Measurements from ENCODE around the gene CTTN.

The CTTN gene

DNA sequence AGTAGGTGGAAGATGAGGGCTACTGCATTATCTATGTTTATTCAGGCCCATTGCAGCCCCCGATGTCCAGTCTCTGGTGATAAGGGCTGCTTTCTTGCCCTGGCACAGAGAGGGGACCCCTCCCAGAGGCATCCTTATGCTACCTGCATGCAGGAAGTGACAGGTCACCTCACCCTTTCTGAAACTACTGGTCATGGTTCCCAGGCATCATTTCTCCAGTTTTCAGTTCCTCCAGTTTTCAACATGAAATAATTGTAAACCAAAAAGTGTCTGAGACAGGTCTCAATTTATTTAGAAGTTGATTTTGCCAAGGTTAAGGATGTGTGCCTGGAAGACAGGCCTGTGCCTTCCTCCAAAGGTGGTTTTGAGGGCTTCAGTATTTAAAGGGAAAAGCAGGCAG lies 57.0 kb downstream of the CTTN start:
- DNase-seq (ENCODE audit: low read depth), result no peak

DNA sequence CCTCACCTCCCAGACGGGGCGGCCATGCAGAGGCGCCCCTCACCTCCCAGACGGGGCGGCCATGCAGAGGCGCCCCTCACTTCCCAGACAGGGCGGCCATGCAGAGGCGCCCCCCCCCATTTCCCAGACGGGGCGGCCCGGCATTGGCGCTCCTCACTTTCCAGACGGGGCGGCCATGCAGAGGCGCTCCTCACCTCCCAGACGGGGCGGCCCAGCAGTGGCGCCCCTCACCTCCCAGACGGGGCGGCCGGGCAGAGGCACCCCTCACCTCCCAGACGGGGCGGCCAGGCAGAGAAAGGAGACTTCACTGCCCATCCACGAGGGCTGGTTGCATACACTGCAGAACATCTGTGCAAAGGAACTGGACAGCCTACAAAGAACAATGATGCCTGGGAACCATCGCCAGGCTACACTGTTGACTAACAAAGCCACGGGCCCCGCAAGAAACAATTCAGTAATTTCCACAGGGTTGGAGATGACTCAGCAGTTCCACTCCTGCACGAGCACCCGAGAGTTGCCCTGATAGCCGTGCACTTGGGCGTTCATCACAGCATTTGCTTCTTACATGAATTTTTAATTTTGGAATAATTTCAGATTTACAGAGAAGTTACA lies 58.7 kb downstream of the CTTN start:
- no peak for DNase-seq (ENCODE audit: low read depth)

DNA sequence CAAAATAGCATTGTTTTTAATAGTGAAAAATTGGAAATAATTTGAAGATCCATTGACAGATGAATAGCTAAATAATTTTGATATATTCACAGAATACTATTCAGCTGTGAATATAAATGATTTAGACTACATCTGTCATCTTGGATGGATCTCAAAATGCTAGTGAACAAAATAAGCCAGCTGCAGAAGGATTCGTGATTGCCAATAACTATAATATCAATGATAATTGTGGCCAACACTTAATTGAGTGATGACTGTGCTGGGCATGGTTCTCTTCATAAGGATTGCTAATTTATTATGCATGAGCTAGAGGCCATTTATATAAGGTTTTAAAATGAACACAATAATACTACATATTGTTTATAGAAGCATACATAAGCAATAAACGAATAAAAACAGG lies 60.4 kb downstream of the CTTN start:
- DNase-seq (ENCODE audit: low read depth), result no peak

DNA sequence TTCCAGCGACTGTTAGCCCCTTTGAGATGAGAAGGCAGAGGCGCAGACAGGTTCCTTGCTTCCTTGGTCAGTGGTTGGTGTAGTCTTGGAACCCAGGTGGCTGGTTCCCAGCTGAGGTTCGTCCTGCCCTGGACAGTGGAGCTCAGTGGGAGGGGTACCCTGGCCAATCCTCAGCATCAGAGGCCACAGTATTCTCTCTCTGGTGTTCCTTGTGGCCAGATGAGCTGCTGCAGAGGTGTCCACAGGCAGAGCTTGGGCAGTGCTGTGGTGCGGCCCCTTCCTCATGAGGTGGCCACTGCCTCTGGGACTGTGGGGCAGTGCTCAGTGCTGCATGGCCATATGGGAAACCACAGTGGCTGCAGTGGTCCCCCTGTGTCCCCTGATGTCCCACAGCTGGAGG lies 61.8 kb downstream of the CTTN start:
- DNase-seq (ENCODE audit: low read depth), result no peak

DNA sequence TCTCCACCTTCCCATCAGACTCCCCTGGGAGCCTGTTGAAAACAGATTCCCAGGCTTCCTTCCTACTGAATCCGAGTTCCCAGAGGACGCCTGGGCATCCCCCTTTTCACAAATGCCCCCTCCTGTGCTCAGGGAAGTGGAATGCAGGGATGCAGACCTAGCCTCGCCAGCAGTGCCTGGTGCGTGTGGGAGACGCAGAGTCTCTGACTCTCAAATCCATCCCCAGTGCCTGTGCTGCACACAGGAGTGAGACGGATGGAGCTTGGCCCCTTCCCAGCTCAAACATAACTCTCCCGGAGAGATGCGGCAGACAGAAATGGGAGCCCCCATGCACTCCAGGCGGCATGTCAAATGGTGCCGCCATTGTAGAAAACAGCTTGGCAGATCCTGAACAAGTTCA lies 62.6 kb downstream of the CTTN start:
- no peak for DNase-seq (ENCODE audit: low read depth)

DNA sequence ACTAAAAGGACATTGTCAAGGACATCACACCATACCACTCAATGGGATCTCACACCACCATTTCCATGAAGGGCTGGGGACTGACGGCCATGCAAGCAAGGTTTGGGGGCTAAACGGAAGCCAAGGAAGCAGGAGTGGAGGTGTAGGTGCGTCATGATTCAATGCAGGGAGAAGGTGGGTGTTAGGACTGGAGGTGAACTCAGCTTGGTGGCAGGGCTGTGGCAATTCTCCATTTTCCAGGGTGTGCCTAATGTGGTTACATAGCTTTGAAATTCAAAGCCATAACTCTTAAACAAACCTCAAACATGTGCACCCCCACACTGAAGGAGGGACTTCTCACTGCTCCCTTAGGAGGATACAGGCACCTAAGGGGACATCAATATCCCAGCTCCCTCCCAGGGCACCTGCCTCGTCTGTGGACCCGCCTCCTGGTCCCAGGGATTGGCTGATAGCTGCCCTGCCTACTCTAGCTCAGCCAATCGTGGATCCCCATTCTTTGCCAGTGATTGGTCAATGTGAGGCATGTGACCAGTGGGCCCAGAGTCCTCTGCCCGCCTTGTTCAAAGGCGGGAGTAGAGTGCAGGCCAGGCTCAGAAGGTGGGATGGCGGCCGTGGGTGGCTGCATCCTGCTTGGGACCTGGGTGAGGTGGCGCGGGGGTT lies 64.6 kb downstream of the CTTN start:
- no peak for DNase-seq (ENCODE audit: low read depth)

DNA sequence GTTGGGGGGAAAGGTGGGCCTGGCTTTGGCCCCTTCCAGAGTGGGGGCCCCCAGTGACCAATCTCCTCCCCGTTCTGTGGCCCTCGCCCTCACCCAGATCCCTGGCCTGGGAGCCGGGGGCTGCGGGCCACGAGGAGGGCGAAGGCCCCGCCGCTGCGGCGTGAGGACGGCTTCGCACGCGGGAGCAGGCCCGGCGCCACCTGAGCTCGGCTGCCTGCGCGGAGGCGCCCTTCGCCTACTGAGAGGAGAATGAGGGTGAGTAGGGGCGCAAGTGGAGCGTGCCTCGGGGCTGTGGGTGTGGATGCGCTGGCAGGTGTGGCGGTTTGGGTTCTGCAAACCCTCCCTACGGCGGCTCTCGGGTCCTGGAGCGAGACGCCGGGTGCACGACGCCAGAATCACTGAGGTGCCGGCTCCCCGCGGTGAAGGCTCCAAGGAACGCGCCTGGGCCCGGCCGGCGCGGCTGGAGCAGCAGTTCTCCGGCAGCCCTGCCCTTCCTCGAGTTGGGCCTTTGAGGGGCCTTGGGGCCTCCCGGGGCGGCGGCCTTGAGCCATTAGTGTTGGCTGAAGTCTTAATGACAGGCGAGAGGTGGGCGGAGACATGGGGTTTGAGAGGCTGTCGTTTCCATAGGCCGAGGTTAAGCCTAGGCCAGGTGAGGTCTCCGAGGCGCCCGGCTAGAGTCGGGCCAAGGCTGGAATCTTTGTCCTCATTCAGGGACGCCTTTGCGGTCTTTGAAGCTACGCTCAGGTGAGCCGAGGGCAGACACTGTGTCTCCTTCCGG lies 65.3 kb downstream of the CTTN start:
- no peak for DNase-seq (ENCODE audit: low read depth)

DNA sequence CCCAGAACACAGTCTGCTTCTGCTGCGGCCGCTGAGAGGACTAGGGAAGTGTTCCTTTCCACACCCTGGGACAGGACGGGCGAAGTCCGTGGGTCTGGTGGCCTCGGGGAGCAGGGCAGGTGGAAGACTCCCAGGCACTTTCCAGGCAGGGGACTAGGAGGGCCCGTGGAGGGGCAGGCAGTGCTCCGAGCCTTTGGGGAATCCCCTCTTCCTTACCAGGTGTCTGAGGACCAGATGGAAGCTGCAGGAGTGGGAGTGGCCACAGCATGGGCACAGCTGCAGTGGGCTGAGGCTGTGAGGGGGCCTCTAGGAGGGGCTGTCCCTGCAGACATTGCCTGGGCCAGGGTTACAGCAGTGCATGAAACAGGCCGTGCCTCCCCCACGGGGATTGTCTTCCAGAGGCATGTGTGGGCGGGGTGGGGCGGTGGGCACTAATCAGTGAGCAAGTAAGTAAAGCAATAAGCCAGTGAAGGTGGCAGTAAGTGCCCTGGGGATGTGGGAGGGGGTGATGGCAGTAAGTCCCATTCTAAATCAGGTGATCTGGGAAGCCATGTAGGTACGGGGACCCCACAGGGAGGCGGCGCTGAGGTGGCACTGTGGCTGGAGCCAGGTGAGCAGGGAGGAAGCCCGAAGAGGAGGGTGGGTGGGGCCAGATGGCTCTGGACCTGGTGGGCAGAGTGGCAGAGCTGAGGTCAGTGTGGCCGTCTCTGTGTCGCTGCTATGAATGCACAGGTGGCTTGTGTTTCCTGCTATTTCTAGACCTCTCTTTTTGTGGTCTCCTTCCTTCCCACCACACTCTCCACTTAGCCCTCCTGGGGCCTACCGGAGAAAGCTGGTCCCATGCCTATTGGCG lies 66.4 kb downstream of the CTTN start:
- DNase-seq (ENCODE audit: low read depth), result no peak

DNA sequence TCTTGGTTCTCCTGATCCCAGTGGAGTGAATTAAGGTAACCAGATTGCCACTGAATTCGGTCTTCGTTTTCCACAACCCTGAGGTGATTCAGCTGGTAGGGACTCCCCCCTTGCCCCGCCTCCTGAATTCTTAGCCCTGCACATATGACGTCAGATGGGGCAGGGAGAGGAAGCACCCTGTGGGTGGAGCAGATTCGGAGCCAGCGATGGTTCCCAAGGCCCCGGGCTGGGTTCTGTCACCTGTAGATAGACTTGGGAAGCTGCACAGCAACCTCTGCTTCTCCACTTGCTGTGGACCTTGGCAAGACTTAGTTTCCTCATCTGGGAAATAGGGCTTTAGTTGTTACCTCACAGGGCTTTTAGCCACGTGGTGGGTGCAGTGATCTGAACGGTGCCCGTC lies 67.8 kb downstream of the CTTN start:
- DNase-seq (ENCODE audit: low read depth), result no peak

DNA sequence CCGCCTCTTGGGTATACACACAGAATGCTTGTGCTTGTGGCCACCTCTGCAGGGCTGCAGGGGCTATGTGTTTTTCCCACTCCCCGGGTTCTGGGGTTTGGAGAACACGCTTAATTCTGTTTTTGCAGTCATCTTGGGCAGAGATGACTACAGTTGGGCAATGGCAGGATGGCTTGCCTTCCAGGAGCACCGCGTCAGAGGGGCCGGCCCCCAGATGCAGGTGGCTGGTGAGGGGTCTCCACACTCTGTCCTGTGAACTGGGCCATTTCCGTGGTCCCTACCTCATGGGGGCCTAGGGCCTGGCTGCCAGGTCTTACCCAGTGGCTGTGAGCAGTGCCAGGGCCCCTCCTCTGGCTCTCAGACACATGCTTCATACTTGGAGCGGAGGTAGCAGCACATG lies 68.3 kb downstream of the CTTN start:
- DNase-seq (ENCODE audit: low read depth), result no peak

DNA sequence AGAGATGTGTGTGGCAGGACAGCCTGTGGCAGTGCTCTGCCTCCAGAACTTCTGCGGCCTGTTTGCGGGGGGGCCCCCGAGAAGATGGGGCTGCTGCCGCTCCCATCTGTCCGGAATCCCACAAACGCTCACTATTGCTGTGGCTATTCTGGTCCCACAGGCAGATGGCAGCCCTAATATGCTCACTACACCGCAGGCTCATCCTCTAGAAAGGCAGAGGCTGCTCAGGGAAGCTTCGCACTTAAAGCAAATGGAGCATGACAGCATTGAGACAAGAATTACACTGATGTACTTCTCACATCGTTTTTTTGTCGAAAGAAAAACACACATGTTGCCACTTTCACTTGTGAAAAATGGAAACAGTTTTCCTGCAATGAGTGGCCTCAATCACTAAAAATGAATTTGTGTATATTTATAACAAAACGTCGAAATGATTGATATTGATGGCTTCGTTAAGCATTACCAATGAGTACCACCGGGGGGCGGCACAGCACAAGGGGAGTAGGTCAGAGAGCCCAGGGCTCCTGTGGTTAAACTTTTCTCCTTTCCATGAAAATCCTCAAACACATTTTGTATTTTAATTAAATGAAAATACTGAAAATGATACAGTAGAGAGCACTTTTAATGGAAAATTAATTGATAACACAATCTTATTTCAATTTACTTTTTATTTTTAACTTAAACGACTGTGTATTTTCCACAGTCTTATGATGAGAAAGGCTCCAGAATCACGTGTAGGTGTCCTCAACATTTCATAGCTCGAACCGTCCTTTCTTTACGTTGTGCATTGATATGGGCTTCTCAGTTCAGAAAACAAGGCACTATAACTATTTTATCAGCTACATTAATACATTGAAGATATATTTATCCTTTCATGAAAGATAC lies 69.1 kb downstream of the CTTN start:
- no peak for DNase-seq (ENCODE audit: low read depth)

DNA sequence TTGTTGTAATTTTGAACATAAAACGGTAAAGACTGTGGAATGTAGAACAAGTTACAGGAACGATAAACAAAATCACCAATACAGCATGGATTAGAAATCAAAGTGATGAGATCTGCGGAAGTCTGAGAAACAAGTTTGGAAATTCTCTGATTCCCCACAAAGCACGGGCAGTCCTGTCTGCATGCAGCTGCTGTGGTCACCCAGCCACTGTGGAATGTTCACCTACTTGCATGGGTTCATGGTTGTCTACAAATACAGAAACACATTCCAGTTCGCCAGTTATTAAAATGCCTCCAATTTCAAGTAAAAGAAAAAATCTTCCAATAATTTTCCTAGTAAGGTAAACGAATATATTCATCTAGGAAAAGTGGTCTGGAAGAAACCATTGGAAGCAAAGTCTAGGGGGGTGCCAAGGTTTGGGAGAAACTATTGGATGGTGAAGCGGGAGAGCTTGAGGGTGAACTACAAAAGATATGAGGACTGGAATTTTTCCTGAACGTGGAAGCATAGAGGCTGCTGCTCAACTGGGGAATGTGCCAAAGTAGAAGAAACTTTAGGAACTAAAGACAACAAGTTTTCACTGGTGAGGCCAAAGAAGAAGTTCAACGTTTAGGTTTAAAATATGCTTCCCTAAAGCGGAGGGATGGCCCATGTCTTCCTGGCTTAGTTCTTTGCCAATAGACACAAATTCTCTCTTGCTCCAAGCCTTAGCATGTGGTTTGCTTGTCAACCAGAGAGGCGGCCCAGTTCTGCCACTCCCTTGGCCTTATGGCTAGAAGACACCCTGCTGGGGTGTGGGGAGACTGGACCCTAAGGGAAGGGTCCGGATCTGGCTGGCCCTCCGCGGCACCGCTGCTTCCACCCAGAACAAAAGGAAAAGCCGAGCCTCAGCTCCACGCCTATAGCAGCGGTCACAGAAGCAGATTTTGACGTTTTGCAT lies 70.2 kb downstream of the CTTN start:
- DNase-seq (ENCODE audit: low read depth), result no peak

DNA sequence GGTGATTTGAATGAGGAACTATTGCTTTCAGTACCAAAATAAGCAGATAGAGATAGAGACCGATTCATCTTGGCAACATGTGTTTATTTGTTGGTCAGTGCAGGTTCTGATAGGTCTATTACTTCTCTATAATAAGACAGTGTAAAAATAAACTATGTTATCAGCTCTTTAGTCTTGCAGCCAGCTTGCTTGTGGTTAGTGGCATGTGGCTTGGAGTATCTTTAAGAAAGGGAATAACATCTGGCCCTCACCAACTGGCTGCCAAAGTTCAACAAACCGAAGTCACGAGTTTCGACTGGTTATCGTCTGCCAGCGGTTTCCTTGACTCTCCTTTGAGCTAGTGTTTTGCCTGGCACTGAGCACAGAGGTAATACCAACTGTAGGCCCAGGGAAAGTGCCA lies 71.8 kb downstream of the CTTN start:
- no peak for DNase-seq (ENCODE audit: low read depth)

DNA sequence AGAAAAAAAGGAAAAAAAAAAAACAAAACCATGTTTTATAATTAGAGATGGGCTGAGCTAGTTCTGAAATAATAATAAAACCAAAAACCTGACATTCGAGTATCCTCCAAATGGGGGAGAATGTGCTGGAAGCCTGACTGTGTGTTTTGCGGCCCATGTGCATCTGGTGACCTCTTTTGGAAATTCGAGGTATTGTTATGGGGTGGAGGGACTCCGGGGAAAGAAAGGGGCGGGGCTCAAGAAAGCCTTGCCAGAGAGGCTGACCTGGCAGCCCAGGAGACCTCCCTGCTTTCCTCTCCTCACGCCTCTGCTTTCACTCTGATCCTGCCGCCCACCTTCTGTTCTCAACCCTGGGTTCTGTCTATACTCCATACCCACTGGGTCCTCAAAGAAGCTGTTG lies 72.9 kb downstream of the CTTN start:
- no peak for DNase-seq (ENCODE audit: low read depth)

DNA sequence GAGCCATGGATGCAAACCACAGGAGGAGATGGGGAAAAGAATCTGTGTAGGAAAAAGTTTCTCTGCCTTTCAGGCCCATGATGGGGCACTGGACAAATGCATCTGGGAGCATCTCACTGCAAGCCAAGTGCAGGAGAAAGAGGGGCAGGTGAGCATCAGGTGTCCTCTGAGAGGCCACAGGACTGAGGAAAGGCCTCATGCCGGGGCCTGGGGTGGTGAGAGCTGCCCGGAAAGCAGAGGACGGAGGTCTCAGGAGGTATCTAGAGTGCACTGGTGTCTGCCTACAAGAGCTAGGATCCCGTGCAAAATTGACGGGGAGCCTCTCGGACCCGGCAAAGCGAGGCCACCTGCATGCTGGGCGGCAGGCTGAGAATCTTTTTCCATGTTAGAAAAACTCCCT lies 73.9 kb downstream of the CTTN start:
- no peak for DNase-seq (ENCODE audit: low read depth)

DNA sequence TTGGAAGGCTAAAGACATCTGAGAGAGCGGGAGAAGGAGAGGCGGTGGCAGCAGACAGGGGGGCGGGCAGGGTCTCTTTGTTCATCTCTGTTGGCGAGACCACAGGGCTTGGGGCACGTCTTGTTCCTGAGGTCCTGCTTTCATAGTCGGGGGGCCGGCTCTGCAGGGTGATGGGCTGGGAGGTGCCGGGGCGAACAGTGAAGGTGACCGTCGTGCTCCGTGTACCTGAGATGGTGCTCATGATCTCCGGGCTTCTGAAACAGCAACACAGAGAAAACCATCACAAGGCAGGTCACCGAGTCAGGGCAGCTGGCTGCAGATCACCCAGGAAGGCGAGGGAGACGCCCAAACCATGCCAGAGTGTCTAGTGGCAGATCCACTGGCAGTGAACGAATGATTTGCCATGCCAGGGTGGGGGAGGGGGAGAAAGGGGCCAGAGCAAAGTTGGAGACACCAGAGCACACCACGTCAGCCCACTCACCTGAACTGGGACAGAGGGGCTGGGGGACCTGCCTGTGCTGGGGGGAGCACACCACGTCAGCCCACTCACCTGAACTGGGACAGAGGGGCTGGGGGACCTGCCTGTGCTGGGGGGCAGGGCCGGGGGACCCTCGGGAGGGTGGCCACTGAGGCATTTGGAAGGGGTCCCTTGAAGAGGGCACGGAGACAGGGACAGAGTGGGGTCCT lies 75.0 kb downstream of the CTTN start:
- no peak for DNase-seq (ENCODE audit: low read depth)

DNA sequence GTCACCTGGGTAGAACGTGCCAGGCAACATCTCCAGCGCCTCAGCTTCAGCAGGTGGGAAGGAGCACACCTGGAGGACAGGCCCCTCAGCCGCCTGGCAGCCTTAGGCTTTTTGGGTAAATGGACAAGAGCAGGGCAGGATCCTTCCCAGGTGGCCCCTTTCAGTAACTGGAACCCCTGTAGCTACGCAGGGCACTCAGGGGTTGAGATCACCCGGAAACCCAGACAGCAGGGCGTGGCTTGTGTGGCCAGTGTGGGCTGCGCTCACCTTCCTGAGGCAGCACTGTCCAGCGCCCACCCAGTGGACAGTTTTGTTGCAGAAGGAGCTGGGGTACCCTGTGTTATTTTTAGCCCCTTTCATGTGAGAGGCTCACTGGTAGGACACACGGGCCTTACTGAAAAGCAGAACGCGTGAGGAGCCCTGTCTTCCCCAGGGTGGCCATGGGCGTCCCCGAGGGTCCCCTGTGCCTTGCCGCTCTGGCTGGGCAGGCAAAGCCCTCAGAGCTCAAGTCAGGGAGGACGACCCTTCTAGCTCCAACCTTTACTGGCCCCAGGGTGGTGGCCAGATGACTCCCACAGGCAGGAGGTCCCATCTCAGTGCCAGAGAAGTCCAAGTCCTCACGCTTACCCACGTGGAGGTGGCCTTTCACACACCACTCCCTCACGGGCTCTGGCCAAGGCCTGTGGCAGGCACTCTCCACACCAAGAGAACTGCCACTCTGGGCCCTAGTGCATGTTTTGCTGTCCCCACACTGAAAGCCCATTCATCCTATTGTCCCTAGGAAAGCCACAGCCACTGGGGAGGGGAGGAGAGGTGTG lies 75.8 kb downstream of the CTTN start:
- DNase-seq (ENCODE audit: low read depth), result no peak

DNA sequence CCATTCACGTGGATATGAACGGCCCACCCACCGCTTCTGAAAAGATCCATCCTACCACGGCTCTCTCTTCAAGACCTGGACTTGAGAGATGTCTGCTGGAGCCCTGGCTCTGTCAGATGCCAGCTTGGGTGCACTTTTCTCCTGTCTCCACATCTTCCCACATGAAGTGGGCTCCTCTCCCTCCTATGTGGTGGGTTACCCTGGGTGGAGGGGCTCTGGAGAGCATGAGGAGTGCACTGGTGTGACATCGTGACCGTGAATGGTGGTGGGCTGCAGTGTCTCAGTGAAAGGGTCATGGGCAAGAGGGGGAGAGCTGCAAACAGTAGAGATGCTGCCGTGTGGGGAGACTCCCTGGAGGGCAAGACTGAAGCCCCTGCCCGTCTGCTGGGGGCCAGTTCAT lies 76.4 kb downstream of the CTTN start:
- DNase-seq (ENCODE audit: low read depth), result no peak

DNA sequence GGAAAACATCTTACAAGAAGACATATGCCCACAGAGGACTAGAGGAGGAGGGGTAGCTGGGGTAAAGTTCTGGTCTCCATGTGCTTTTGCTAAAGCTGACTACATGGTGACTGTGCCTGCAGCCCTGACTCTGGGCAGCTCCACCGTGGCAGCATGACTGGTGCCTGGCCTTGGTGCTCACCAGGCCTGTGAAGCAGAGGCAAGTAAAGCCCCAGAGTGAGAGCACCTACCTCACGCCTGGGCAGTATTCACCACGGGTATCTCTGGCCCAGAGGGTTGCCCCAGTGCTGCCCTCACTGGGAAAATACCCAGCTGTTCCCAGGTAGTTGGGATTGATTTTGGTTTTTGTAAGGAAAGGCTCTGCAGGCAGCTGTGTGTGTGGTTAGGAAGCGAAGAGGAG lies 78.3 kb downstream of the CTTN start:
- DNase-seq (ENCODE audit: low read depth), result no peak
